HG03460 (cell line): ENCODE data around the gene RNF17.
A peak's percentile ranks its signal among the peaks of the same experiment; 100 is the strongest.

Source experiments
- ATAC-seq: cut with Tn5 transposase; IDR thresholded peaks from one replicate; pipeline ENCODE4 v1.9.1; 2021; ENCODE audit not compliant: unreplicated experiment

Gene RNF17

GRCh38 chr13:24894277-24894971, 130.5 kb downstream of the RNF17 start:
- ATAC-seq = no peak

- no peak for ATAC-seq
Measured at GRCh38 chr13:24894972-24895300, 131.0 kb downstream of the RNF17 start.

- ATAC-seq = no peak
Measured at GRCh38 chr13:24896061-24896460, 132.1 kb downstream of the RNF17 start.

GRCh38 chr13:24897293-24897692, 133.3 kb downstream of the RNF17 start:
- ATAC-seq = no peak

- ATAC-seq = no peak
Measured at GRCh38 chr13:24899601-24900000, 135.6 kb downstream of the RNF17 start.

- no peak for ATAC-seq
Measured at GRCh38 chr13:24900507-24900906, 136.5 kb downstream of the RNF17 start.

- no peak for ATAC-seq
Measured at GRCh38 chr13:24905242-24905641, 141.3 kb downstream of the RNF17 start.

GRCh38 chr13:24906268-24906667, 142.3 kb downstream of the RNF17 start:
- ATAC-seq = no peak

GRCh38 chr13:24910502-24911132, 146.6 kb downstream of the RNF17 start:
- no peak for ATAC-seq

- no peak for ATAC-seq
Measured at GRCh38 chr13:24911133-24911908, 147.4 kb downstream of the RNF17 start.

GRCh38 chr13:24916464-24916863, 152.5 kb downstream of the RNF17 start:
- no peak for ATAC-seq

GRCh38 chr13:24921003-24921402, 157.0 kb downstream of the RNF17 start:
- no peak for ATAC-seq

- ATAC-seq = no peak
Measured at GRCh38 chr13:24921881-24922280, 157.9 kb downstream of the RNF17 start.

GRCh38 chr13:24922387-24922744, 158.4 kb downstream of the RNF17 start:
- peak; percentile 28 for ATAC-seq

GRCh38 chr13:24922745-24923591, 159.0 kb downstream of the RNF17 start:
- peak; percentile 90 for ATAC-seq

GRCh38 chr13:24925318-24926231, 161.6 kb downstream of the RNF17 start:
- no peak for ATAC-seq

- ATAC-seq = no peak
Measured at GRCh38 chr13:24927810-24928404, 163.9 kb downstream of the RNF17 start.

GRCh38 chr13:24929196-24929595, 165.2 kb downstream of the RNF17 start:
- ATAC-seq = no peak
